Common myeloid progenitor, CD34-positive (primary cell): ENCODE measurements around the gene BNC2.
"Not testable (repeated sequence)": the region's sequence is repeated elsewhere in the genome, so short reads cannot be mapped to it uniquely, and the experiment has no call there.

Experiments used
- CTCF ChIA-PET: fragments of 350-600 bp; sonication (Branson Sonifier 250); formaldehyde crosslinking; loops from one replicate; lab custom pipeline; 2021; ENCODE audit warnings: antibody characterized with exemption; lab: Charles Lee
- POLR2A ChIA-PET: fragments of 350-600 bp; sonication (Branson Sonifier 250); formaldehyde crosslinking; loops from one replicate; lab custom pipeline; 2021; ENCODE audit warnings: antibody characterized with exemption; lab: Charles Lee
- DNase-seq, 3 donors: peaks; one replicate each; pipeline versions ENCODE4 v3.0.0 to v3.0.0-alpha.2; 2013
- H3K27ac ChIP-seq, 2 experiments: 1 replicate in 1 of 2; 2 replicates in 1 of 2; pipeline ENCODE4 v1.7.0; 2013; ENCODE audit warnings: inconsistent platforms in 2 of 2, low read length in 2 of 2, mild to moderate bottlenecking in 2 of 2, low read depth in 1 of 2, moderate library complexity in 1 of 2; ENCODE audit not compliant: severe bottlenecking in 2 of 2, insufficient read depth in 1 of 2, poor library complexity in 1 of 2
- H3K27me3 ChIP-seq, 5 experiments: replicated peaks in 2 of 5; 1 replicate in 3 of 5; 2 replicates in 2 of 5; pipeline versions ENCODE4 v1.6.1 to v1.7.0; 2013; ENCODE audit warnings: low read length in 4 of 5, mild to moderate bottlenecking in 2 of 5, moderate library complexity in 2 of 5, inconsistent platforms in 1 of 5; ENCODE audit not compliant: insufficient read depth in 5 of 5, control insufficient read depth in 4 of 5
- H3K36me3 ChIP-seq, 4 experiments: 1 replicate in 2 of 4; 2 replicates in 2 of 4; pipeline versions ENCODE4 v1.6.1 to v1.7.0; 2013; ENCODE audit warnings: low read length in 3 of 4, control low read depth in 1 of 4, mild to moderate bottlenecking in 1 of 4; ENCODE audit not compliant: control insufficient read depth in 4 of 4, insufficient read depth in 4 of 4
- H3K4me1 ChIP-seq, 4 experiments: 1 replicate in 3 of 4; 2 replicates in 1 of 4; pipeline versions ENCODE4 v1.6.1 to v1.7.1; 2013; ENCODE audit warnings: low read length in 3 of 4, mild to moderate bottlenecking in 3 of 4, control low read depth in 1 of 4, inconsistent platforms in 1 of 4, moderate library complexity in 1 of 4; ENCODE audit not compliant: control insufficient read depth in 4 of 4, insufficient read depth in 4 of 4; ENCODE audit errors: control extremely low read depth in 1 of 4
- H3K4me3 ChIP-seq, 7 experiments: 1 replicate in 4 of 7; 2 replicates in 3 of 7; pipeline versions ENCODE4 v1.5.1 to v1.7.0; 2013; ENCODE audit warnings: mild to moderate bottlenecking in 7 of 7, low read length in 6 of 7, moderate library complexity in 6 of 7, inconsistent platforms in 2 of 7, low read depth in 2 of 7, control low read depth in 1 of 7; ENCODE audit not compliant: insufficient read depth in 4 of 7, control insufficient read depth in 1 of 7; ENCODE audit errors: extremely low read depth in 1 of 7
- H3K9me3 ChIP-seq, 5 experiments: 1 replicate in 4 of 5; 2 replicates in 1 of 5; pipeline versions ENCODE4 v1.6.1 to v1.7.1; 2013; ENCODE audit warnings: low read length in 4 of 5, mild to moderate bottlenecking in 2 of 5, inconsistent platforms in 1 of 5, low read depth in 1 of 5, moderate library complexity in 1 of 5; ENCODE audit not compliant: control insufficient read depth in 4 of 5, insufficient read depth in 2 of 5; ENCODE audit errors: control extremely low read depth in 1 of 5
- WGBS: methylation state at CpG from one replicate; pipeline ENCODE4 v1.1.5; 2013; ENCODE audit not compliant: insufficient coverage; 5-methylcytosine and 5-hydroxymethylcytosine counted together

Gene BNC2

DNA sequence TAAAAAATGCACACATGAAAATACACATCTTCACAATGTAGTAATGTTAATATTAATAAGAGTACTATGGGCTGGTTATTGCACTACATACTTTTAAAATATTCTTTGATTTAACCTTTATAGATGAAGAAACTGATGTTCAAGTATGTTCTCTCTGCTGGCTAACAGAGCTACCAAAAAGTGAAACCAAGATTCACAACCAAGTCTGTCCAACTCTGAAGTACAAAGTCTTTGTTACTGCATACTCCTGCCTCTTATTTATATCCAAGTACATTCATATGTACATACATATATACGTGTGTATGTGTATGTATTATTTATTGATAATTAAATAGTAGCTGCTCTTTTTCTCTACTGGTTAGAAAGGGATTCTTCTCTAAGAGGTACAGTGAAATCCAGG, 325.6 kb downstream of the BNC2 start:
- Histone ChIP-seq H3K4me1 (no peaks in the 10 kb centered on the region), H3K36me3 (no peaks in the 10 kb centered on the region), H3K4me3 (no peak overlapping the region), H3K9me3 (no peaks in the 10 kb centered on the region), H3K27ac (no peak overlapping the region), H3K27me3 (no peaks in the 10 kb centered on the region)
- ChIA-PET POLR2A (no interaction called here), CTCF (no interaction called here)
- DNase-seq = no peak
- no CpG with 5 or more reads among the region's 1 CpG for WGBS

DNA sequence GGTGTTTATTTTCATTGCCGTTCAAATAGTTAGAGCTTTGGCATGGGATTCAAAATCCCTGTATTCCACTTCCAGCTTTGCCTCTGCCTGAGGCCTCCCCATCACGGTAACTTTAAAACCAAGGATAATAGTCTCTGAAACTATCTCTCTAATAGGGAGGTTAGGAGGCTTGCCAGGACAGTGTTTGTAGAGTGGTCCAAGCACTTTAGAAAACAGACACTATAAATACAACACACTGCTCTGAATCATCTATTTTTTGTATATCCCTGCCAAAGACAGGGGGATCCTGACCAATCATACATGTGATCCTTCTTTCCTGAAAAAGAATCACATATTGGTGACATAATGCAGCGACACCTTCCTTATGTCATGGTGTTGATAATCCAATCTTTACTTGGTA, 326.8 kb downstream of the BNC2 start:
- no peak overlapping the region for H3K4me3 ChIP-seq
- no peaks in the 10 kb centered on the region for H3K27me3 ChIP-seq
- no peaks in the 10 kb centered on the region for H3K4me1 ChIP-seq
- H3K9me3 ChIP-seq = no peaks in the 10 kb centered on the region
- ChIA-PET POLR2A (no interaction called here), CTCF (no interaction called here)
- no peak for DNase-seq
- no peaks in the 10 kb centered on the region for H3K36me3 ChIP-seq
- H3K27ac ChIP-seq = no peak overlapping the region
- WGBS = no CpG with 5 or more reads among the region's 3 CpGs

DNA sequence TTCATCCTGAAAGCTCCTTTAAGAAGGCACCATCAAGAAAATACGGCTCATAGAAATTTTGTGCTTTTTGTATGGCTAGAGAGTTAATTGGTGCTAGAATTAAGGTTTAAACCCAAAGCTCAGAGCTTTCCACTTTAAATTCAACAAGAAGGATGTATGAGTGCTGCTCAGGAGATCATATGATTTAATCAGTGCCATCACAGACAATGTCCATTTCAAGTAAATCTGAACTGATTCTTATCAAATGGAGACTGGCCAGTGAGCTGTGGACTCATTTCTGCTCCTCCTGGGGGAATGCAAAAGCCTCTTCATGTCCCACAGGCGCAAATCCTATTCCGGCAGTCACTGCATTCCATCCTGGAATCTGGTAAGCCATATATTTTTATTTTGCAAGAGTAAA, 327.2 kb downstream of the BNC2 start:
- CTCF ChIA-PET = no interaction called here
- no CpG with 5 or more reads among the region's 3 CpGs for whole genome bisulfite sequencing
- no peak for DNase-seq
- Histone ChIP-seq H3K27ac (no peak overlapping the region), H3K4me1 (no peaks in the 10 kb centered on the region), H3K36me3 (no peaks in the 10 kb centered on the region), H3K4me3 (no peak overlapping the region), H3K27me3 (no peaks in the 10 kb centered on the region), H3K9me3 (no peaks in the 10 kb centered on the region)
- POLR2A ChIA-PET = no interaction called here

DNA sequence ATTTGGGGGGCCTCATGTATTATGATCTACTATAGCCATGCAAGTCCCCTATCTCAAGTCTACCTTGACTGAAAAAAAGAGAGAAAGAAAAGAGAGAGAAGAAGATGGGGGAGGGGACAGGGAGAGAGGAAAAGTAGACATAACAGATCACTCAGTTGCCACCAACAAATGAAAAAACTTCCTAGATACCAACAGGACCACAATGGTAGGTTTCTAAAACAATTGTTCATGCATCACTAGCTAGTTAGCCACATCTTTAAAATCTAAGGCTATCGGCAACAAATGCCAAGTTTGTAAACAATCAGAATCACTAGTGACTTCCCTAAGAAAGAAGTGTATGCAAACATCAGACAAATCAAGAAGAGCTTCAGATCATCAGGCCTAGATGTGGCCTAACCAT, 328.2 kb downstream of the BNC2 start:
- WGBS = 100% methylated on average over 1 of the region's 1 CpG

DNA sequence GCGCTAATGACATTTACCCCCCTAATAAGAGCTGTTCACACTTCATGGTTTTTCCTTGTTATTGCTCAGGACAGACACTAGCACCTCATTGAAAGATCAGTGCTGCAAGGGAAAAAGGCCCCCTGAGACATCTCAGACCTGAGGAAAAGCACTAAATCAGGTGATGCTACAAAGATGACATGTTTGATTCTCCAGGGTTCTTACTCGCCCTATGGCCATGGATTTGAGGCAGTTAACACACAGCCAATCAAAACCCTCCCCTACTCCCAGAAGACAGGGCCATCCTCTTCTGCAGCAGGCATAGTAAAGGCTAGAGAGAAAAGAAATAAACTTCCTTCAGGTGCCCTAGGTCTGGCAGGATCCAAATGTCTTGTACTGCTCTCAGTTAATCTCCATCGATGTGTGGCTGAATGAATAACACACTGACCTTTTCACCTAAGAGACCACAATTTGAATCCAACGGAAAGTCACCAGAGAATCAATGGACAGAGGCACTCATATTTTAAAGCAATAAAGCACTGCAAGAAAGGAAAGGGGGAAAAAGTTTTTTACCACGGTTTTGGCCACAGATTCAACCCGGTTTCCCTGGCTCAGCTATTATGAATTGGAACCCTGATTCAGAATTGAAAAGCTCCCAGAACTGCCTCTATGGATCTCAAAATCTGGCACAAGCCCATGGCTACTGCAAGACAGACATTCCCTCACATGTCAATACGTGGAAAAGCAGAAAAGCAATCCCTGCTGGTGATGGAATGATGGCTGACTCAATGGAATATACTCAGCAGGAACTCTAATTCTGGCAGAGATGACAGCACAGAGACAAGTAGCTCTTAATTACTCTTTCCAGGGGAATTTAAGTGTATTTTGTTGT, 329.5 kb downstream of the BNC2 start:
- H3K9me3 ChIP-seq = no peaks in the 10 kb centered on the region
- no peaks in the 10 kb centered on the region for H3K27me3 ChIP-seq
- no peaks in the 10 kb centered on the region for H3K36me3 ChIP-seq
- WGBS = 97% methylated on average over 7 of the region's 7 CpGs
- POLR2A ChIA-PET = interaction anchor here (0.6 kb wide), 1 partner anchor 9 kb away, joined by 4 read pairs; no protein-coding TSS in a partner anchor
- H3K4me3 ChIP-seq = no peak overlapping the region
- CTCF ChIA-PET = no interaction called here
- H3K27ac ChIP-seq = no peak overlapping the region
- H3K4me1 ChIP-seq = no peaks in the 10 kb centered on the region
- DNase-seq = no peak

More for the DNA sequence above, 328.2 kb downstream of the BNC2 start:
- H3K27me3 ChIP-seq = no peaks in the 10 kb centered on the region
- H3K4me1 ChIP-seq = no peaks in the 10 kb centered on the region
- DNase-seq = peak in 1 of 3 donors; percentile 3
- H3K27ac ChIP-seq = no peak overlapping the region
- no peaks in the 10 kb centered on the region for H3K36me3 ChIP-seq
- CTCF ChIA-PET = no interaction called here
- POLR2A ChIA-PET = no interaction called here
- no peaks in the 10 kb centered on the region for H3K9me3 ChIP-seq
- H3K4me3 ChIP-seq = no peak overlapping the region

- H3K27ac ChIP-seq, DNase-seq, POLR2A ChIA-PET, H3K9me3 ChIP-seq, H3K36me3 ChIP-seq, H3K27me3 ChIP-seq, H3K4me3 ChIP-seq, CTCF ChIA-PET, H3K4me1 ChIP-seq: not testable (repeated sequence)
- WGBS = no CpG with 5 or more reads among the region's 1 CpG
Measured at GRCh38 chr9:16539626-16540025, 330.8 kb downstream of the BNC2 start.

- 100% methylated on average over 1 of the region's 1 CpG for WGBS
- Histone ChIP-seq H3K36me3 (no peaks in the 10 kb centered on the region), H3K4me1 (no peaks in the 10 kb centered on the region), H3K27ac (no peak overlapping the region), H3K4me3 (no peak overlapping the region), H3K9me3 (no peaks in the 10 kb centered on the region), H3K27me3 (no peaks in the 10 kb centered on the region)
- POLR2A ChIA-PET = no interaction called here
- DNase-seq = no peak
- CTCF ChIA-PET = no interaction called here
Measured at GRCh38 chr9:16535555-16535954, 334.9 kb downstream of the BNC2 start.
